Measurements from ENCODE around the gene ENHO.

ENHO gene

GRCh38 chr9:34562135-34562745 lies 39.5 kb upstream of the ENHO start:
- TF ChIP-seq CTCF (IDR thresholded peaks at IDR 0.05; ENCODE audit: borderline replicate concordance, control extremely low read depth, extremely low read depth, insufficient read depth, missing control alignments): peak; percentile 20
- in situ Hi-C loops (cut with MboI; ENCODE audit: low sequenced_read_pairs, unreplicated experiment): no loop called here
- no peak for DNase-seq (ENCODE audit: low spot score)

DNA sequence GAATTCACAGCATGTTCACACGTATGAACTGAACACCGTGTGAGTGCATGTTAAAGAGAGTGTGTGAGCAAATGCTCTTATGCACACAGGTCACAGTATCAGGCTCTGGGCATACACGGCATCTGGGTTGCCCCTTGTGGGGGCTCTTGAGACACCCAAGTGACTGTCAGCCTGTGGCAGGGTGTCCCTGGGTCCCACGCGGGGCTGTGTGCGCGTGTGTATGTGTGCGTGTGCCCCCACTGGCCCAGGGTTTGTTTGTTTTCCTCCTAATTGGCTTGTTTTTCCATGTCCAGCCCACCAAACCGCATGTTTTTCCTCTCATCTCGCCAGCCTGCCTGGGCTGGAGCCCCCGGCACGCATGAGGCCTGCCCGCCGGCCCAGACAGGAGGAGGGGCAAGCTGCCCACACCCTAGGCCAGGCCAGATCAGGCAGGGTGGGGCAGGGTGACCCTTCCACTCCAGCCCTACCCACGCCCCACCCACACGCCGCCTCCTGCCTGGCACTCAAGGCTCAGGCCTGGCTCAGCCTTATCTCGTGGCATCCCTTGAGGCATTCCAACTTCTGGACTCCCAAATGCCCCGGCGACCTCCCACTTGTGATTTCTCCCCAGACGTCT lies 37.9 kb upstream of the ENHO start:
- in situ Hi-C loops (cut with MboI; ENCODE audit: low sequenced_read_pairs, unreplicated experiment): no loop called here
- no peak for DNase-seq (ENCODE audit: low spot score)
- no peak for TF ChIP-seq CTCF (IDR thresholded peaks at IDR 0.05; ENCODE audit: borderline replicate concordance, control extremely low read depth, extremely low read depth, insufficient read depth, missing control alignments)

DNA sequence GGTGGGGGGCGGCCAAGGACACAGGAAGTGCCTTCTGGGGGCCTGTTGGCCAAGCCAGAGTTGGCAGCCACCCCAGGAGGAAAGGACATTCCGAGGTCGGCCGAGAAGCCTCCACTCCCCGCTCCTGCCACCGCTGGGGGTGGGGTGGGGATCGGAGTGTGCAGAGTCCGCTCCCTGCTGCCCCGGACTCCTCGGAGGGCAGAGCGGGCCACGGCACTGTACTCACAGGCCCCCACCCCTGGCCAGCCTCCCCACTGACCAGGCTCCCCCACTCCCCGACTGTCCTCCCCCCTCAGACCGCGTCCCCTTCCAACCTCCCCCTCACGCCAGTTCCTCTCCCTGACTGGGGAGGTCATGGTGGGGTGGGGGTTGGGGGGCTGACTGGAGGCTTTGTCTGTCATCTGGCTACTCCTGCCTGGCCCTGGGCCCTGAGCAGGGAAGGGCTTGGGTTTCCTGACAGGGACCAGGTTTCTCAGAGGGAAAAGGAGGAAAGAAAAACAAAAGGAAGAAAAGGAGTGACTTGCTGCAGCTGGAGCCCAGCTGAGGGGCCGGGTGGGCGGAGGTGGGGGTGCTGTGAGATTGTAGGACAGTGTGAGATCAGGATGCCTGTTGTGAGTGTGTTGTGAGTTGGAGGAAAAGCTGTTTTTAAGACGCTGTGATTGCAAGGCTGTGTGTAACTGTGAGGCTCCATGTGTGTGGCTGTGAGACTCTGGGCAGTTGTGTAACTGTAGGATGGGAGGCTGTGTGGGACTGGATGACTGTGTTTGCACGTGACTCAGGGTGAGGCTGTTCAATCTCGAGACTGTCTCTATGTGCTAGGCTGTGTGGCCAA lies 37.0 kb upstream of the ENHO start:
- DNase-seq (ENCODE audit: low spot score): no peak
- in situ Hi-C loops (cut with MboI; ENCODE audit: low sequenced_read_pairs, unreplicated experiment): no loop called here
- no peak for TF ChIP-seq CTCF (IDR thresholded peaks at IDR 0.05; ENCODE audit: borderline replicate concordance, control extremely low read depth, extremely low read depth, insufficient read depth, missing control alignments)

DNA sequence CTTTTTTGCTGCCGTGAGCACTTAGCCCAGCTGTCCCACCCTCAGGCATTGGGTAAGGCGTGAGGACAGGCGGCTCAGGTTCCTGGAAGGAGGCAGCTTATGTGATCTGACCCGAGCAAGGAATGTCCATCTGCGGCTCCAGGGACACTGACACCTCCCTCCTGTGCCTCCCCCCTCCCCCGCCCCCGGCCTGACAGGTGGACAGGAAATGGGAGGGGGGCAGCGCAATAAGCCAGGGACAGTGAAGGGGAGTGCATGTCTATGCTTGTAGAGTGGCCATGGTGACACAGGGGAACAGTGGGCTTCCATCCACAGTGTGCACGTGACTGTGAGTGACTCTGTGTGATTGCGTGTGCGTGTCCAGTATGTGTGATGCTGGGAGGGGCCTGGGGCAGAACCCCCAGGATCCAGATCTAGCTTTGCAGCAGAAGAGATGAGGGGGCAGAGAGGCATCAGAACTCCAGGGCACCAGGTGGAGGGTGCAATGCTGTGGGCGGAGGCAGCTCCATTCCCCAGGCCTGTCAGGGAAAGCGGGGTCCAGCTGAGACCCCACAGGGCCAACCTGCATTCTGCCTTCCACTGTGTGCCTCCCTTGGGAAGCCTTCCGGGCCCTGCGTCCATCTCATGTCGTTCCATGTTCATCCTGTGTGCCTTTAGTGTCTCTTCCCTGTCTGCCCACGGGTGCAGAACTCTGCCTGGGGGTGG lies 36.3 kb upstream of the ENHO start:
- in situ Hi-C loops (cut with MboI; ENCODE audit: low sequenced_read_pairs, unreplicated experiment): no loop called here
- TF ChIP-seq CTCF (IDR thresholded peaks at IDR 0.05; ENCODE audit: borderline replicate concordance, control extremely low read depth, extremely low read depth, insufficient read depth, missing control alignments): no peak
- DNase-seq (ENCODE audit: low spot score): no peak

DNA sequence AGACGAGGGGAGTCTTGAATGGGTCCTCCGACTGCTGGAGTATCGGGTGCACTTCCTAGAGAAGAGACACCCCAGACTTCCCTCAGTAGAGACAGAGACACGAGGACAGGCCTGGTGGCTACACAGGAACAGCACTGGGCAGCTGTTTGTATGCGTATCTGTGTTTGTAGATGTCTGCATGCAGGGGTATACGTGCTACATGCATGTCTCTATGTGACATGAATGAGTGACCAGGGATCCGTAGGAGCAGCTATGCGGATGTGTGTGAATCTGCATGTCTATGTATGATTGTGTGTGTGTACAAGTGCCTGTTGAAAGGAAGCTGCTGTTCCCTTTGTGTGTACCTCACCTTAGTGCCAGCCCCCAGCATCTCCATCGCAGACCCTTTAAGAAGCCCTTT lies 35.6 kb upstream of the ENHO start:
- no peak for DNase-seq (ENCODE audit: low spot score)
- TF ChIP-seq CTCF (IDR thresholded peaks at IDR 0.05; ENCODE audit: borderline replicate concordance, control extremely low read depth, extremely low read depth, insufficient read depth, missing control alignments): no peak
- in situ Hi-C loops (cut with MboI; ENCODE audit: low sequenced_read_pairs, unreplicated experiment): no loop called here

Measured in GM13976 (cell line).